ENCODE results near the gene PHLDB3. TPM values are rescaled to one million over a fixed set of nuclear protein-coding genes. Genes with fewer than 3 reads are reported as not detected.

Gene PHLDB3
- polyA plus RNA-seq, 2 of the 4 experiments (the other 2 are of a cell fraction), result 5.5 to 12.0 TPM

DNA sequence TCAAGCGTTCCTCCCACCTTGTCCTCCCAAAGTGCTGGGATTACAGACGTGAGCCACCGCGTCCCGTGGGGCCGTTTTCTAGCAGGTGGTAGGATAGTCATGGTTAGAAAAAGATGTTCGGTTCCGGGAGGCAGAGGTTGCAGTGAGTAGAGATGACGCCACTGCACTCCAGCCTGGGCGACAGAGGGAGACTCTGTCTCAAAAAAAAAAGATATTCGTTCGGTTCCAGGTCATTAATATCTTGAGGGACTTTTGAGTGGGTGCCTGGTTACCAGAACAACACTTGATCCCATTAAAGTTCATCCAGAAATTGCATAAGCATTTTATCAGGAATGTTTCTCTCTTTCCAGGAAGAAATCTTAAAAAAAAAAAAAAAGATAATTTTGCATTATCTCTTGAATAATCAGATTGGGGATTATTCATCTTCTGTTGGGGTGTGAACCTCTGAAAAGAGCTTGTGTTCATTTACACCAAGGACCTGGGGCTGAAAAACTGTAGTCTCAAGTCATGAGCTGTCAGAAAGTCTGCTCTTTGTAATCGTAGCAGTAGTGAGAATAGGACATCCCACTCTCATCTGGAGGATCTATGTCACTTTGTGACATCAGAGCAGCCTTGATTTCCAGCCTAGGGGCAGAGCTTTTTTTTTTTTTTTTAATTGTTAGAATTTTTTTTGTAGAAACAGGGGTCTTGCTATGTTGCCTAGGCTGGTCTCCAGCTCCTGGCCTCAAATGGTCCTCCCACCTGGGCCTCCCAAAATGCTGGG, 23.5 kb upstream of the PHLDB3 start (continued):
- TF ChIP-seq TFCP2L1 (CRISPR knock-in tag; IDR thresholded peaks at IDR 0.05) (no peak), ESRRA (IDR thresholded peaks at IDR 0.05; ENCODE audit: borderline replicate concordance, low read length) (no peak), TP53 (CRISPR knock-in tag; IDR thresholded peaks at IDR 0.05) (no peak), HOXB13 (CRISPR knock-in tag; IDR thresholded peaks at IDR 0.05; ENCODE audit: low read depth) (no peak)

DNA sequence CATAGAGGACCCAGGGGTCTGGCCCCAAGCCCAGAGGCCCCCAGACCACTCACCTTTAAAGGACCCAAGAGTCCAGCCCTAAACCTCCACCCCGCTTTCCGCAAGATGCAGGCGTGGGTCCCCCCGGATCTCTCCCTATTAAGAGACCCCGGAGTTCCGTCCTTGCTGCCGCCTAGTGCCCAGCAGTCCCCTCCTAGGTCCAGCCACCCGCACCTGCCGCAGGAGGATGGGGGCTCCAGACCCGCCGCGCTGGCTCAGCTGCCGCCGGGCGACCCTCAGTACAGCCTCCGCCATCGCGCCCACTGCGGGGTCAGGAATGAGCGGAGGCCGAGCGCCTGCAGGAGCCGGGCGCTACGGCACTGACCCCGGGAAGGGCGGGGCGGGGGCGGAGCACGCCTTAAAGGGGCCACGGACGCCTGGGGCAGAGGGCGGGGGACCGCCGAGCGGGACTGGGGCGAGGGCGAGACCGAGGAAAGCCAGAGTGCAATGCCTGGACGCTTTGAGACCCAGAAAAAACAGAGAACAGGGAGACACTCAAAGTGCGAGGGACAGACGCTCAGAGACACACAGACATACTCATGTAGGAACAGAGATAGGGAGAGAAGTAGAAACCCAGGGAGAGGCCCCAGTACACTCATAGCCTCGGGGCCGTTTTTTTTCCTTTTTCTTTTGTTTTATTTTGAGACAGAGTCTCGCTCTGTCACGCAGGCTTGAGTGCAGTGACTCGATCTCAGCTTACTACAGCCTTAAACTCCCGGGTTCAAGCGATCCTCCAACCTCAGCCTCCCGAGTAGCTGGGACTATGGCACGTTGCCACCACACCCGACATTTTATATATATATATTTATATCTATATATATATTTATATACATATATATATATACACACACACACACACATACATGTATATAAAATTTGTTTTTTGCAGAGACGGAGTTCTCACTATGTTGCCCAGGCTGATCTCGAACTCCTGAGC, 22.6 kb upstream of the PHLDB3 start, which contains the start of gene ETHE1:
TSS of gene ETHE1 (minus strand) at position 318 of the 976 bp plus-strand sequence. CDS start at position 294, 24 bp downstream.
- ChIA-PET POLR2A (interaction anchor here (0.6 kb wide), 1 partner anchor 32 kb away, joined by 3 read pairs; no protein-coding TSS in a partner anchor), CTCF (interaction anchor here (0.9 to 12.2 kb wide), 9 partner anchors 14 to 134 kb away, joined by 3 to 462 read pairs (median 5); partner anchors contain the start of genes IRGQ and ZNF576)
- H3K4me3 ChIP-seq, result peak within 1 kb of the TSS; percentile 90
- FAIRE-seq (no peak), ATAC-seq (peak; percentile 80 to 89), DNase-seq (ENCODE audit: low read depth in 1 of 2, low spot score in 1 of 2) (peak; percentile 62 to 89)
- H3K9me3 ChIP-seq, result no peaks in the 10 kb centered on the region
- H3K4me1 ChIP-seq, result peaks cover 35% of the 10 kb centered on the region
- WGBS (ENCODE audit: missing lambda C conversion rate), result 9% methylated on average over 28 of the region's 54 CpGs
- H3K27ac ChIP-seq, result peak within 1 kb of the TSS; percentile 79 to 90
- TF ChIP-seq CHD2 (IDR thresholded peaks at IDR 0.05; ENCODE audit: low read length, partially characterized antibody) (no peak), MAZ (IDR thresholded peaks at IDR 0.05; ENCODE audit: borderline replicate concordance, low read depth, low read length) (0 out of 2 replicates have a peak, but pooled peaks have one; percentile 24), FOXS1 (CRISPR knock-in tag; IDR thresholded peaks at IDR 0.05) (no peak), PHF8 (IDR thresholded peaks at IDR 0.05; ENCODE audit: borderline replicate concordance, low read depth) (peak; percentile 58), ZFP36 (IDR thresholded peaks at IDR 0.05; ENCODE audit: borderline replicate concordance, partially characterized antibody) (no peak), MYC (IDR thresholded peaks at IDR 0.05; ENCODE audit: borderline replicate concordance, low read length) (no peak), ZSCAN20 (CRISPR knock-in tag; IDR thresholded peaks at IDR 0.05) (no peak), JUNB (IDR thresholded peaks at IDR 0.05) (no peak), POLR2A (IDR thresholded peaks at IDR 0.05; ENCODE audit: low read length) (peak; percentile 96), ZC3H11A (IDR thresholded peaks at IDR 0.05) (no peak; the same call in 1 of the 2 replicates), MAFK (IDR thresholded peaks at IDR 0.05; ENCODE audit: partially characterized antibody) (no peak), JUN (IDR thresholded peaks at IDR 0.05) (peak; percentile 44 to 68; a peak in 2 of 5 replicates), RCOR1 (IDR thresholded peaks at IDR 0.05; ENCODE audit: low read depth, low read length) (no peak), SMC3 (IDR thresholded peaks at IDR 0.05) (0 out of 3 replicates have a peak, but pooled peaks have one; percentile 22)
- TF ChIP-seq, protein P1, sequence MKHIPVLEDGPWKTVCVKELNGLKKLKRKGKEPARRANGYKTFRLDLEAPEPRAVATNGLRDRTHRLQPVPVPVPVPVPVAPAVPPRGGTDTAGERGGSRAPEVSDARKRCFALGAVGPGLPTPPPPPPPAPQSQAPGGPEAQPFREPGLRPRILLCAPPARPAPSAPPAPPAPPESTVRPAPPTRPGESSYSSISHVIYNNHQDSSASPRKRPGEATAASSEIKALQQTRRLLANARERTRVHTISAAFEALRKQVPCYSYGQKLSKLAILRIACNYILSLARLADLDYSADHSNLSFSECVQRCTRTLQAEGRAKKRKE (CRISPR knock-in tag; IDR thresholded peaks at IDR 0.05; ENCODE audit: low read depth), result no peak
- TF ChIP-seq, protein P2, sequence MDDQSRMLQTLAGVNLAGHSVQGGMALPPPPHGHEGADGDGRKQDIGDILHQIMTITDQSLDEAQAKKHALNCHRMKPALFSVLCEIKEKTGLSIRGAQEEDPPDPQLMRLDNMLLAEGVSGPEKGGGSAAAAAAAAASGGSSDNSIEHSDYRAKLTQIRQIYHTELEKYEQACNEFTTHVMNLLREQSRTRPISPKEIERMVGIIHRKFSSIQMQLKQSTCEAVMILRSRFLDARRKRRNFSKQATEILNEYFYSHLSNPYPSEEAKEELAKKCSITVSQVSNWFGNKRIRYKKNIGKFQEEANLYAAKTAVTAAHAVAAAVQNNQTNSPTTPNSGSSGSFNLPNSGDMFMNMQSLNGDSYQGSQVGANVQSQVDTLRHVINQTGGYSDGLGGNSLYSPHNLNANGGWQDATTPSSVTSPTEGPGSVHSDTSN (IDR thresholded peaks at IDR 0.05), result peak; percentile 38; the same call in 1 of the 2 replicates
- TF ChIP-seq, protein P3, sequence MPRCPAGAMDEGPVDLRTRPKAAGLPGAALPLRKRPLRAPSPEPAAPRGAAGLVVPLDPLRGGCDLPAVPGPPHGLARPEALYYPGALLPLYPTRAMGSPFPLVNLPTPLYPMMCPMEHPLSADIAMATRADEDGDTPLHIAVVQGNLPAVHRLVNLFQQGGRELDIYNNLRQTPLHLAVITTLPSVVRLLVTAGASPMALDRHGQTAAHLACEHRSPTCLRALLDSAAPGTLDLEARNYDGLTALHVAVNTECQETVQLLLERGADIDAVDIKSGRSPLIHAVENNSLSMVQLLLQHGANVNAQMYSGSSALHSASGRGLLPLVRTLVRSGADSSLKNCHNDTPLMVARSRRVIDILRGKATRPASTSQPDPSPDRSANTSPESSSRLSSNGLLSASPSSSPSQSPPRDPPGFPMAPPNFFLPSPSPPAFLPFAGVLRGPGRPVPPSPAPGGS (IDR thresholded peaks at IDR 0.05), result 0 out of 3 replicates have a peak, but pooled peaks have one; percentile 56
- TF ChIP-seq, protein P4, sequence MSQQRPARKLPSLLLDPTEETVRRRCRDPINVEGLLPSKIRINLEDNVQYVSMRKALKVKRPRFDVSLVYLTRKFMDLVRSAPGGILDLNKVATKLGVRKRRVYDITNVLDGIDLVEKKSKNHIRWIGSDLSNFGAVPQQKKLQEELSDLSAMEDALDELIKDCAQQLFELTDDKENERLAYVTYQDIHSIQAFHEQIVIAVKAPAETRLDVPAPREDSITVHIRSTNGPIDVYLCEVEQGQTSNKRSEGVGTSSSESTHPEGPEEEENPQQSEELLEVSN (IDR thresholded peaks at IDR 0.05; ENCODE audit: borderline replicate concordance, low read depth), result peak; percentile 71
- TF ChIP-seq, protein P5, sequence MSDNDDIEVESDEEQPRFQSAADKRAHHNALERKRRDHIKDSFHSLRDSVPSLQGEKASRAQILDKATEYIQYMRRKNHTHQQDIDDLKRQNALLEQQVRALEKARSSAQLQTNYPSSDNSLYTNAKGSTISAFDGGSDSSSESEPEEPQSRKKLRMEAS (IDR thresholded peaks at IDR 0.05), result peak; percentile 80
- peak within 1 kb of the TSS; percentile 80 for H3K4me2 ChIP-seq
